Prostate gland (tissue), 2 donors: ENCODE data around the gene ZMYM2. TPM values are rescaled to one million over a fixed set of nuclear protein-coding genes. Genes with fewer than 3 reads are reported as not detected.

ENCODE experiments used
- DNase-seq: peaks from one replicate; pipeline ENCODE4 v3.0.0-alpha.2; 2019; ENCODE audit warnings: low spot score
- H3K27ac ChIP-seq, 2 donors: fragments of 200-600 bp; sonication (generic); 2 replicates each; pipeline ENCODE4 v1.5.1; 2017 to 2019
- H3K27me3 ChIP-seq: fragments of 200-600 bp; sonication (generic); replicated peaks from 2 replicates; pipeline ENCODE4 v1.5.1; 2019; ENCODE audit not compliant: insufficient read depth
- H3K36me3 ChIP-seq, 2 donors: fragments of 200-600 bp; sonication (generic); 1 replicate in 1 of 2; 2 replicates in 1 of 2; pipeline versions ENCODE4 v1.5.1 to v1.8.1; 2017 to 2019
- H3K4me1 ChIP-seq: fragments of 200-600 bp; sonication (generic); replicated peaks from 2 replicates; pipeline ENCODE4 v1.5.1; 2019
- H3K4me3 ChIP-seq, 2 donors: fragments of 200-600 bp; sonication (generic); 2 replicates each; pipeline ENCODE4 v1.5.1; 2017 to 2019
- H3K9me3 ChIP-seq: fragments of 200-600 bp; sonication (generic); 2 replicates; pipeline ENCODE4 v1.5.1; 2017
- CTCF ChIP-seq, 4 experiments: fragments of 200-600 bp in 2 of 4; fragments of 450-650 bp in 2 of 4; sonication (generic) in 2 of 4; IDR thresholded peaks; 1 replicate in 3 of 4; 2 replicates in 1 of 4; pipeline ENCODE4 v1.5.1; 2016 to 2019; ENCODE audit warnings: antibody characterized with exemption in 4 of 4, mild to moderate bottlenecking in 2 of 4, moderate library complexity in 2 of 4
- POLR2A ChIP-seq: fragments of 450-650 bp; IDR thresholded peaks from one replicate; pipeline ENCODE4 v1.6.1; 2016; ENCODE audit warnings: antibody characterized with exemption, mild to moderate bottlenecking
- POLR2AphosphoS5 ChIP-seq: sonication (generic); formaldehyde crosslinking; IDR thresholded peaks from one replicate; pipeline ENCODE4 v1.6.1; 2017; ENCODE audit warnings: antibody characterized with exemption
- WGBS: methylation state at CpG from one replicate; pipeline ENCODE4 v1.1.5; 2018; 5-methylcytosine and 5-hydroxymethylcytosine counted together
- intact Hi-C: fragments of 100-400 bp; cut with DNase I; formaldehyde crosslinking; loops from one replicate; pipeline ENCODE4 v1.14.2; 2022
- total RNA-seq, 2 donors: library from RNA; depleted of rRNA; stranded (reverse); fragments of >200 nt; gene quantifications; one replicate each; pipeline ENCODE4 v1.1.0, GENCODE V29; 2016

The ZMYM2 gene
- total RNA-seq, 2 donors from 2014 or later, result 70.7 to 95.6 TPM

GRCh38 chr13:20125129-20125782 is 166.7 kb downstream of the ZMYM2 start:
- Histone ChIP-seq H3K36me3 (no peaks in the 10 kb centered on the region), H3K27ac (no peak overlapping the region), H3K4me3 (no peak overlapping the region), H3K4me1 (no peaks in the 10 kb centered on the region), H3K9me3 (no peaks in the 10 kb centered on the region), H3K27me3 (no peaks in the 10 kb centered on the region)
- intact Hi-C loops, result loop anchor here (5.0 to 10.0 kb wide), 3 partner anchors 37 to 930 kb away; partner anchors contain the start of genes GJA3 and ZMYM2
- WGBS, result 16% methylated on average over 4 of the region's 4 CpGs
- TF ChIP-seq POLR2AphosphoS5, result no peak
- TF ChIP-seq POLR2A, result no peak
- no peak for TF ChIP-seq CTCF (IDR thresholded peaks at IDR 0.05)
- no peak for DNase-seq

- no peak overlapping the region for H3K4me3 ChIP-seq
- no peak for DNase-seq
- TF ChIP-seq CTCF (IDR thresholded peaks at IDR 0.05) (no peak), POLR2A (no peak), POLR2AphosphoS5 (no peak)
- intact Hi-C loops, result loop anchor here (5.0 to 10.0 kb wide), 3 partner anchors 37 to 929 kb away; partner anchors contain the start of genes GJA3 and ZMYM2
- H3K27me3 ChIP-seq, result no peaks in the 10 kb centered on the region
- H3K9me3 ChIP-seq, result no peaks in the 10 kb centered on the region
- no peaks in the 10 kb centered on the region for H3K4me1 ChIP-seq
- H3K36me3 ChIP-seq, result no peaks in the 10 kb centered on the region
- 77% methylated on average over 4 of the region's 4 CpGs for WGBS
- no peak overlapping the region for H3K27ac ChIP-seq
Measured at GRCh38 chr13:20125783-20126165, 167.2 kb downstream of the ZMYM2 start.

GRCh38 chr13:20126541-20127261 is 168.2 kb downstream of the ZMYM2 start:
- WGBS, result 68% methylated on average over 16 of the region's 16 CpGs
- DNase-seq, result no peak
- TF ChIP-seq POLR2AphosphoS5, result no peak
- TF ChIP-seq CTCF (IDR thresholded peaks at IDR 0.05), result no peak
- no peak for TF ChIP-seq POLR2A
- Histone ChIP-seq H3K36me3 (no peaks in the 10 kb centered on the region), H3K4me3 (no peak overlapping the region), H3K27me3 (no peaks in the 10 kb centered on the region), H3K27ac (no peak overlapping the region), H3K9me3 (no peaks in the 10 kb centered on the region), H3K4me1 (no peaks in the 10 kb centered on the region)
- intact Hi-C loops, result loop anchor here (5.0 to 10.0 kb wide), 3 partner anchors 36 to 928 kb away; partner anchors contain the start of genes GJA3 and ZMYM2

GRCh38 chr13:20127262-20127561 is 168.7 kb downstream of the ZMYM2 start:
- Histone ChIP-seq H3K27ac (peak overlapping the region; percentile 84), H3K4me3 (peak overlapping the region; percentile 39 to 51), H3K36me3 (no peaks in the 10 kb centered on the region), H3K27me3 (no peaks in the 10 kb centered on the region), H3K4me1 (no peaks in the 10 kb centered on the region), H3K9me3 (no peaks in the 10 kb centered on the region)
- 34% methylated on average over 6 of the region's 6 CpGs for whole genome bisulfite sequencing
- DNase-seq, result no peak
- TF ChIP-seq CTCF (IDR thresholded peaks at IDR 0.05), result no peak
- no peak for TF ChIP-seq POLR2A
- TF ChIP-seq POLR2AphosphoS5, result no peak
- intact Hi-C loops, result loop anchor here (5.0 to 10.0 kb wide), 3 partner anchors 35 to 928 kb away; partner anchors contain the start of genes GJA3 and ZMYM2
